ENCODE results near the gene RFX7. TPM values are rescaled to one million over a fixed set of nuclear protein-coding genes. Genes with fewer than 3 reads are reported as not detected.

Gene RFX7
- total and polyA plus RNA-seq, 2 experiments from 2014 or later = 5.9 to 11.6 TPM

GRCh38 chr15:56245871-56246814 lies 2.5 kb upstream of the RFX7 start:
- DNase-seq (ENCODE audit: low read depth in 1 of 2, low spot score in 1 of 2) = peak; percentile 94
- Histone ChIP-seq H3K27ac (no peak overlapping the region), H3K4me1 (ENCODE audit: low read depth) (peaks cover 32% of the 10 kb centered on the region), H3K9me3 (ENCODE audit: low read depth) (no peaks in the 10 kb centered on the region), H3K27me3 (no peaks in the 10 kb centered on the region), H3K4me3 (no peak overlapping the region), H3K36me3 (no peaks in the 10 kb centered on the region)
- TF ChIP-seq CTCF (IDR thresholded peaks at IDR 0.05; ENCODE audit: low read depth, low read length) = peak; percentile 100

- Histone ChIP-seq H3K9me3 (ENCODE audit: low read depth) (no peaks in the 10 kb centered on the region), H3K4me1 (ENCODE audit: low read depth) (peaks cover 38% of the 10 kb centered on the region), H3K27ac (peak overlapping the region; percentile 2), H3K4me3 (no peak overlapping the region), H3K36me3 (no peaks in the 10 kb centered on the region), H3K27me3 (no peaks in the 10 kb centered on the region)
- no peak for DNase-seq (ENCODE audit: low read depth in 1 of 2, low spot score in 1 of 2)
- TF ChIP-seq CTCF (IDR thresholded peaks at IDR 0.05; ENCODE audit: low read depth, low read length) = no peak
These were observed 1.3 kb upstream of the RFX7 start for GRCh38 chr15:56244811-56245576.

- H3K4me1 ChIP-seq (ENCODE audit: low read depth) = peaks cover 38% of the 10 kb centered on the region
- H3K4me3 ChIP-seq = peak overlapping the region; percentile 52
- H3K9me3 ChIP-seq (ENCODE audit: low read depth) = no peaks in the 10 kb centered on the region
- peak overlapping the region; percentile 31 for H3K27ac ChIP-seq
- no peaks in the 10 kb centered on the region for H3K27me3 ChIP-seq
- no peaks in the 10 kb centered on the region for H3K36me3 ChIP-seq
- no peak for TF ChIP-seq CTCF (IDR thresholded peaks at IDR 0.05; ENCODE audit: low read depth, low read length)
- DNase-seq (ENCODE audit: low read depth in 1 of 2, low spot score in 1 of 2) = peak; percentile 73 to 82
These were observed 545 bp upstream of the RFX7 start for GRCh38 chr15:56244038-56244810.

GRCh38 chr15:56242576-56243162 lies 1.0 kb downstream of the RFX7 start:
- TF ChIP-seq CTCF (IDR thresholded peaks at IDR 0.05; ENCODE audit: low read depth, low read length) = no peak
- no peaks in the 10 kb centered on the region for H3K27me3 ChIP-seq
- peak overlapping the region; percentile 98 for H3K4me3 ChIP-seq
- DNase-seq (ENCODE audit: low read depth in 1 of 2, low spot score in 1 of 2) = peak in 1 of 2 donors; percentile 51
- peaks cover 23% of the 10 kb centered on the region for H3K4me1 ChIP-seq (ENCODE audit: low read depth)
- H3K36me3 ChIP-seq = no peaks in the 10 kb centered on the region
- no peaks in the 10 kb centered on the region for H3K9me3 ChIP-seq (ENCODE audit: low read depth)
- peak overlapping the region; percentile 87 for H3K27ac ChIP-seq
